H1 (cell line): Measurements from ENCODE around the gene GGT5. TPM values are rescaled to one million over a fixed set of nuclear protein-coding genes. Genes with fewer than 3 reads are reported as not detected.
"Not testable (repeated sequence)": the region's sequence is repeated elsewhere in the genome, so short reads cannot be mapped to it uniquely, and the experiment has no call there.

ENCODE experiments used
- CTCF ChIA-PET: fragments of 300-600 bp; sonication (Branson Sonifier 250); formaldehyde crosslinking; loops from one replicate; lab custom pipeline; 2021; ENCODE audit not compliant: partially characterized antibody; lab: Charles Lee
- POLR2A ChIA-PET: fragments of 300-600 bp; sonication (Branson Sonifier 250); formaldehyde crosslinking; loops from one replicate; lab custom pipeline; 2021; ENCODE audit warnings: inconsistent platforms; ENCODE audit not compliant: partially characterized antibody; lab: Charles Lee
- DNase-seq, 2 experiments: peaks; one replicate each; pipeline versions ENCODE4 v3.0.0 to v3.0.0-alpha.2; 2010 to 2022; ENCODE audit warnings: low spot score in 2 of 2, low read depth in 1 of 2, mixed read lengths in 1 of 2
- FAIRE-seq: peaks from 2 replicates; lab custom pipeline; 2011; peaks lifted over from hg19 to GRCh38; lab: Jason Lieb, UNC
- H2AFZ ChIP-seq: 2 replicates; pipeline ENCODE4 v1.8.1; 2012; ENCODE audit warnings: low read length, inconsistent platforms
- H2AK5ac ChIP-seq: 2 replicates; pipeline ENCODE4 v1.6.1; 2013; ENCODE audit warnings: low read depth, low read length
- H2BK120ac ChIP-seq: replicated peaks from 2 replicates; pipeline ENCODE3; 2013; ENCODE audit warnings: low read depth, low read length, inconsistent platforms
- H2BK12ac ChIP-seq: 2 replicates; pipeline ENCODE4 v1.6.1; 2013; ENCODE audit warnings: low read depth, low read length
- H2BK15ac ChIP-seq: 2 replicates; pipeline ENCODE4 v1.6.1; 2013; ENCODE audit warnings: low read length
- H2BK20ac ChIP-seq: 2 replicates; pipeline ENCODE4 v1.6.1; 2013; ENCODE audit warnings: low read length
- H2BK5ac ChIP-seq: 2 replicates; pipeline ENCODE4 v1.6.1; 2013; ENCODE audit warnings: low read depth, low read length
- H3K14ac ChIP-seq: 2 replicates; pipeline ENCODE4 v1.6.1; 2013; ENCODE audit warnings: inconsistent platforms; ENCODE audit not compliant: insufficient read length
- H3K18ac ChIP-seq: 2 replicates; pipeline ENCODE4 v1.6.1; 2013; ENCODE audit warnings: low read length; ENCODE audit errors: extremely low read depth
- H3K23ac ChIP-seq: 2 replicates; pipeline ENCODE4 v1.6.1; 2013; ENCODE audit warnings: inconsistent platforms; ENCODE audit not compliant: insufficient read length
- H3K23me2 ChIP-seq: 2 replicates; pipeline ENCODE4 v1.6.1; 2013; ENCODE audit warnings: low read depth, low read length
- H3K27ac ChIP-seq: 2 replicates; pipeline ENCODE4 v1.6.1; 2011; ENCODE audit warnings: low read depth, low read length, inconsistent platforms
- H3K27me3 ChIP-seq, 4 experiments: replicated peaks in 1 of 4; 1 replicate in 1 of 4; 2 replicates in 3 of 4; pipeline versions ENCODE4 v1.6.1 to v1.8.1; 2011 to 2013; ENCODE audit warnings: low read length in 3 of 4, mild to moderate bottlenecking in 3 of 4, inconsistent platforms in 2 of 4, mixed read lengths in 2 of 4, moderate library complexity in 1 of 4; ENCODE audit not compliant: control insufficient read depth in 3 of 4, insufficient read depth in 3 of 4; ENCODE audit errors: extremely low read depth in 1 of 4
- H3K36me3 ChIP-seq, 4 experiments: 2 replicates each; pipeline versions ENCODE4 v1.6.1 to v1.8.1; 2011 to 2013; ENCODE audit warnings: mild to moderate bottlenecking in 4 of 4, low read length in 3 of 4, moderate library complexity in 2 of 4, control low read depth in 1 of 4, inconsistent platforms in 1 of 4; ENCODE audit not compliant: insufficient read depth in 4 of 4, control insufficient read depth in 2 of 4
- H3K4ac ChIP-seq: replicated peaks from 2 replicates; pipeline ENCODE3; 2013; ENCODE audit warnings: low read length, low read depth, mixed read lengths, inconsistent platforms; ENCODE audit not compliant: insufficient read length
- H3K4me1 ChIP-seq, 4 experiments: replicated peaks in 1 of 4; 1 replicate in 1 of 4; 2 replicates in 3 of 4; pipeline versions ENCODE4 v1.6.1 to v1.8.1; 2011 to 2013; ENCODE audit warnings: low read length in 3 of 4, inconsistent platforms in 2 of 4, mixed read lengths in 1 of 4; ENCODE audit not compliant: insufficient read depth in 4 of 4, control insufficient read depth in 3 of 4
- H3K4me2 ChIP-seq, 2 experiments: 2 replicates each; pipeline versions ENCODE4 v1.6.1 to v1.8.1; 2011 to 2013; ENCODE audit warnings: low read depth in 2 of 2, low read length in 2 of 2, control low read depth in 1 of 2, inconsistent platforms in 1 of 2, mild to moderate bottlenecking in 1 of 2; ENCODE audit not compliant: insufficient read depth in 1 of 2
- H3K4me3 ChIP-seq, 4 experiments: fragments of 200-600, 300-600 bp in 1 of 4; sonication (generic), shearing (Covaris generic), sonication (Bioruptor Twin) in 1 of 4; 2 replicates each; pipeline versions ENCODE4 v1.5.1 to v1.8.1; 2011 to 2016; ENCODE audit warnings: low read length in 4 of 4, low read depth in 3 of 4, control low read depth in 2 of 4, inconsistent platforms in 2 of 4, mild to moderate bottlenecking in 2 of 4, mixed read lengths in 1 of 4, moderate library complexity in 1 of 4; ENCODE audit not compliant: insufficient read depth in 2 of 4; ENCODE audit errors: extremely low read depth in 1 of 4
- H3K56ac ChIP-seq: replicated peaks from 2 replicates; pipeline ENCODE3; 2013; ENCODE audit warnings: low read depth, mild to moderate bottlenecking, mixed read lengths, low read length, inconsistent platforms; ENCODE audit not compliant: insufficient read length
- H3K79me1 ChIP-seq: 2 replicates; pipeline ENCODE4 v1.6.1; 2013; ENCODE audit warnings: low read depth, low read length, control low read depth
- H3K79me2 ChIP-seq, 2 experiments: 2 replicates each; pipeline versions ENCODE4 v1.6.1 to v1.8.1; 2012 to 2013; ENCODE audit warnings: low read length in 2 of 2, mild to moderate bottlenecking in 2 of 2, inconsistent platforms in 1 of 2; ENCODE audit not compliant: insufficient read depth in 2 of 2, control insufficient read depth in 1 of 2
- H3K9ac ChIP-seq, 4 experiments: replicated peaks in 1 of 4; 1 replicate in 1 of 4; 2 replicates in 3 of 4; pipeline versions ENCODE4 v1.6.1 to v1.8.1; 2011 to 2013; ENCODE audit warnings: low read depth in 3 of 4, low read length in 3 of 4, control low read depth in 2 of 4, mild to moderate bottlenecking in 2 of 4, moderate library complexity in 2 of 4, inconsistent platforms in 1 of 4; ENCODE audit errors: extremely low read depth in 1 of 4
- H3K9me3 ChIP-seq, 2 experiments: 2 replicates each; pipeline versions ENCODE4 v1.6.1 to v1.8.1; 2012 to 2013; ENCODE audit warnings: mild to moderate bottlenecking in 2 of 2, moderate library complexity in 2 of 2, control low read depth in 1 of 2, inconsistent platforms in 1 of 2, low read depth in 1 of 2, low read length in 1 of 2, mixed read lengths in 1 of 2; ENCODE audit not compliant: insufficient read depth in 2 of 2
- H4K20me1 ChIP-seq, 2 experiments: replicated peaks in 1 of 2; 2 replicates each; pipeline versions ENCODE3 to v1.8.1; 2011 to 2013; ENCODE audit warnings: inconsistent platforms in 2 of 2, low read length in 2 of 2, mild to moderate bottlenecking in 1 of 2; ENCODE audit not compliant: insufficient read depth in 2 of 2, control insufficient read depth in 1 of 2
- H4K5ac ChIP-seq: 2 replicates; pipeline ENCODE4 v1.6.1; 2013; ENCODE audit warnings: low read length, low read depth, mixed read lengths, inconsistent platforms; ENCODE audit not compliant: insufficient read length
- H4K8ac ChIP-seq: 2 replicates; pipeline ENCODE4 v1.8.0; 2013; ENCODE audit warnings: mild to moderate bottlenecking, moderate library complexity, low read length, inconsistent platforms; ENCODE audit not compliant: insufficient read depth; ENCODE audit errors: extremely low read depth
- H4K91ac ChIP-seq: replicated peaks from 2 replicates; pipeline ENCODE3; 2013; ENCODE audit warnings: low read length, mixed read lengths, inconsistent platforms; ENCODE audit not compliant: insufficient read length
- CREB1 ChIP-seq: IDR thresholded peaks from 2 replicates; pipeline ENCODE4 v1.6.1; 2012; ENCODE audit warnings: inconsistent platforms
- EGR1 ChIP-seq: IDR thresholded peaks from 2 replicates; pipeline ENCODE4 v1.6.1; 2011; ENCODE audit warnings: low read depth, low read length, borderline replicate concordance
- EP300 ChIP-seq, 2 experiments: IDR thresholded peaks; 1 replicate in 1 of 2; 2 replicates in 1 of 2; pipeline ENCODE4 v1.6.1; 2011 to 2012; ENCODE audit warnings: low read depth in 2 of 2, low read length in 2 of 2, mild to moderate bottlenecking in 2 of 2, borderline replicate concordance in 1 of 2, inconsistent platforms in 1 of 2, moderate library complexity in 1 of 2
- FOSL1 ChIP-seq: IDR thresholded peaks from 2 replicates; pipeline ENCODE4 v1.6.1; 2011; ENCODE audit warnings: mild to moderate bottlenecking, low read depth, low read length, moderate library complexity; ENCODE audit not compliant: insufficient read depth
- HDAC6 ChIP-seq: IDR thresholded peaks from one replicate; pipeline ENCODE4 v1.7.1; 2012; ENCODE audit warnings: low read depth, mild to moderate bottlenecking, inconsistent platforms, low read length, moderate library complexity
- RBBP5 ChIP-seq: IDR thresholded peaks from 2 replicates; pipeline ENCODE4 v1.7.1; 2012; ENCODE audit warnings: low read depth, mild to moderate bottlenecking, inconsistent platforms, low read length, moderate library complexity, borderline replicate concordance
- SIRT6 ChIP-seq: IDR thresholded peaks from one replicate; pipeline ENCODE4 v1.7.1; 2012; ENCODE audit warnings: low read length, inconsistent platforms
- ZNF274 ChIP-seq: IDR thresholded peaks from 2 replicates; pipeline ENCODE4 v1.7.0; 2012; ENCODE audit warnings: low read length, borderline replicate concordance; ENCODE audit errors: extremely low read depth
- WGBS, 2 experiments: shearing (Covaris generic) in 1 of 2; methylation state at CpG; one replicate each; pipeline versions ENCODE4 v1.1.6 to v1.1.7; 2013 to 2015; ENCODE audit warnings: low lambda C conversion rate in 2 of 2, mixed read lengths in 2 of 2, inconsistent platforms in 1 of 2, low coverage in 1 of 2, missing lambda C conversion rate in 1 of 2; ENCODE audit not compliant: insufficient replicate concordance in 2 of 2, insufficient coverage in 1 of 2, insufficient read length in 1 of 2; ENCODE audit errors: extremely low coverage in 1 of 2, missing lambda C conversion rate in 1 of 2; 5-methylcytosine and 5-hydroxymethylcytosine counted together
- polyA plus RNA-seq, 7 experiments: library from polyadenylated mRNA; depleted of rRNA in 3 of 7; stranded (reverse) in 5 of 7; unstranded in 2 of 7; fragments of >200 nt in 5 of 7; fragments of 200-250 nt in 2 of 7; gene quantifications; 1 replicate in 5 of 7; 2 replicates in 1 of 7; 4 replicates in 1 of 7; pipeline versions ENCODE4 v1.2.1 to v1.2.3, GENCODE V29; 2011 to 2013; ENCODE audit warnings: missing spikeins in 2 of 7, mixed read lengths in 2 of 7
- total RNA-seq: library from RNA; stranded (reverse); fragmentation: NEBNext Ultra II Directional; extraction: Animal tissue kit (Norgen Biotek cat#: 25700); gene quantifications from 2 replicates; pipeline ENCODE4 v1.2.1, GENCODE V29; 2021
- TF ChIP-seq, protein P1 (sequence below): IDR thresholded peaks from 2 replicates; pipeline ENCODE4 v1.6.1; 2011; ENCODE audit warnings: low read depth, mild to moderate bottlenecking, low read length; ENCODE audit not compliant: insufficient read depth

Gene GGT5
- total and polyA plus RNA-seq, 2 of the 8 experiments (the other 6 are each of a cell fraction or from before 2014, with no cell fraction given): 0.05 TPM; not detected in 1

- TF ChIP-seq EGR1 (no peak), SIRT6 (no peak), CREB1 (no peak), RBBP5 (no peak), HDAC6 (no peak), FOSL1 (no peak), EP300 (IDR thresholded peaks at IDR 0.05; ENCODE audit: borderline replicate concordance in 1 of 2, low read depth in 2 of 2, low read length in 2 of 2) (no peak), ZNF274 (no peak)
- TF ChIP-seq, protein P1, sequence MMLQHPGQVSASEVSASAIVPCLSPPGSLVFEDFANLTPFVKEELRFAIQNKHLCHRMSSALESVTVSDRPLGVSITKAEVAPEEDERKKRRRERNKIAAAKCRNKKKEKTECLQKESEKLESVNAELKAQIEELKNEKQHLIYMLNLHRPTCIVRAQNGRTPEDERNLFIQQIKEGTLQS: no peak
- TF ChIP-seq, all 59 proteins: peak for 0
Observed at GRCh38 chr22:24240381-24240780, 4.5 kb downstream of the GGT5 start (continued).

GRCh38 chr22:24238101-24238694 is 6.7 kb downstream of the GGT5 start:
- WGBS, 2 experiments: 88% methylated on average over 9 of the region's 13 CpGs; no CpG with 5 or more reads in 1 of the 2 experiments
- H3K27ac ChIP-seq, POLR2A ChIA-PET, H4K8ac ChIP-seq, FAIRE-seq, H3K9ac ChIP-seq, H2BK5ac ChIP-seq, H2BK15ac ChIP-seq, H4K5ac ChIP-seq, H3K9me3 ChIP-seq, H2BK120ac ChIP-seq, H4K91ac ChIP-seq, H3K4ac ChIP-seq, H3K14ac ChIP-seq, H3K36me3 ChIP-seq, H3K23me2 ChIP-seq, H2AFZ ChIP-seq, H3K23ac ChIP-seq, H3K4me3 ChIP-seq, H3K27me3 ChIP-seq, DNase-seq, H3K56ac ChIP-seq, H3K79me1 ChIP-seq, H3K4me2 ChIP-seq, H3K18ac ChIP-seq, H2BK12ac ChIP-seq, H4K20me1 ChIP-seq, H3K79me2 ChIP-seq, H2BK20ac ChIP-seq, H2AK5ac ChIP-seq, H3K4me1 ChIP-seq: not testable (repeated sequence)
- CTCF ChIA-PET: interaction anchor here (1.6 kb wide), 1 partner anchor 48 kb away, joined by 6 read pairs; no protein-coding TSS in a partner anchor
